HepG2 (cell line): Measurements from ENCODE around the gene SERINC2. TPM values are rescaled to one million over a fixed set of nuclear protein-coding genes. Genes with fewer than 3 reads are reported as not detected.
A peak's percentile ranks its signal among the peaks of the same experiment; 100 is the strongest.

Experiments used
- ADNP ChIP-seq: sonication (generic); formaldehyde crosslinking; IDR thresholded peaks from 2 replicates; pipeline ENCODE4 v1.4.0; 2020; ENCODE audit warnings: missing genetic modification reagents
- ARNTL ChIP-seq: sonication (generic); formaldehyde crosslinking; IDR thresholded peaks from 2 replicates; pipeline ENCODE4 v1.4.0; 2020; ENCODE audit warnings: mild to moderate bottlenecking, missing genetic modification reagents
- CAMTA2 ChIP-seq: sonication (generic); formaldehyde crosslinking; IDR thresholded peaks from 2 replicates; pipeline ENCODE4 v1.4.0; 2020; ENCODE audit warnings: mild to moderate bottlenecking, missing genetic modification reagents, borderline replicate concordance
- NR2C2 ChIP-seq: sonication (generic); formaldehyde crosslinking; IDR thresholded peaks from 2 replicates; pipeline ENCODE4 v1.4.0; 2020; ENCODE audit warnings: missing genetic modification reagents, mild to moderate bottlenecking, moderate library complexity, borderline replicate concordance
- PHF21A ChIP-seq: sonication (generic); formaldehyde crosslinking; IDR thresholded peaks from 2 replicates; pipeline ENCODE4 v1.5.0; 2020; ENCODE audit warnings: mild to moderate bottlenecking, missing genetic modification reagents
- RBFOX2 ChIP-seq: fragments of 200-400 bp; formaldehyde crosslinking; IDR thresholded peaks from 2 replicates; pipeline ENCODE4 v1.6.1; 2017; ENCODE audit warnings: low read depth, mild to moderate bottlenecking, low read length
- YEATS4 ChIP-seq: sonication (generic); formaldehyde crosslinking; IDR thresholded peaks from 2 replicates; pipeline ENCODE4 v1.4.0; 2020; ENCODE audit warnings: missing genetic modification reagents, borderline replicate concordance
- ZBTB10 ChIP-seq: sonication (generic); formaldehyde crosslinking; IDR thresholded peaks from 2 replicates; pipeline ENCODE4 v1.4.0; 2020; ENCODE audit warnings: missing genetic modification reagents, borderline replicate concordance
- ZBTB20 ChIP-seq: sonication (generic); formaldehyde crosslinking; IDR thresholded peaks from 2 replicates; pipeline ENCODE4 v1.8.1; 2023; ENCODE audit warnings: missing genetic modification reagents, low read depth, mild to moderate bottlenecking, borderline replicate concordance
- ZC3H13 ChIP-seq: sonication (generic); formaldehyde crosslinking; IDR thresholded peaks from 2 replicates; pipeline ENCODE4 v1.8.1; 2023; ENCODE audit warnings: mild to moderate bottlenecking, missing genetic modification reagents, moderate library complexity
- ZFP62 ChIP-seq: sonication (generic); formaldehyde crosslinking; IDR thresholded peaks from 2 replicates; pipeline ENCODE4 v1.4.0; 2020; ENCODE audit warnings: missing genetic modification reagents
- ZNF251 ChIP-seq: sonication (generic); formaldehyde crosslinking; IDR thresholded peaks from 2 replicates; pipeline ENCODE4 v1.9.0; 2021; ENCODE audit warnings: mild to moderate bottlenecking, missing genetic modification reagents
- ZNF253 ChIP-seq: sonication (generic); formaldehyde crosslinking; IDR thresholded peaks from 2 replicates; pipeline ENCODE4 v1.8.0; 2022; ENCODE audit warnings: mild to moderate bottlenecking, missing genetic modification reagents, borderline replicate concordance
- ZNF337 ChIP-seq: sonication (generic); formaldehyde crosslinking; IDR thresholded peaks from 2 replicates; pipeline ENCODE4 v1.5.1; 2020; ENCODE audit warnings: missing genetic modification reagents, low read depth, mild to moderate bottlenecking, borderline replicate concordance
- ZNF34 ChIP-seq: sonication (generic); formaldehyde crosslinking; IDR thresholded peaks from 2 replicates; pipeline ENCODE4 v1.4.0; 2020; ENCODE audit warnings: mild to moderate bottlenecking, missing genetic modification reagents, borderline replicate concordance
- ZNF362 ChIP-seq: sonication (generic); formaldehyde crosslinking; IDR thresholded peaks from 2 replicates; pipeline ENCODE4 v1.4.0; 2020; ENCODE audit warnings: missing genetic modification reagents, mild to moderate bottlenecking, borderline replicate concordance
- ZNF367 ChIP-seq: sonication (generic); formaldehyde crosslinking; IDR thresholded peaks from 2 replicates; pipeline ENCODE4 v1.4.0; 2020; ENCODE audit warnings: missing genetic modification reagents, borderline replicate concordance
- ZNF558 ChIP-seq: sonication (generic); formaldehyde crosslinking; IDR thresholded peaks from 2 replicates; pipeline ENCODE4 v1.9.0; 2022; ENCODE audit warnings: mild to moderate bottlenecking, missing genetic modification reagents, borderline replicate concordance
- ZNF598 ChIP-seq: sonication (generic); formaldehyde crosslinking; IDR thresholded peaks from 2 replicates; pipeline ENCODE4 v1.5.1; 2020; ENCODE audit warnings: mild to moderate bottlenecking, missing genetic modification reagents, borderline replicate concordance
- ZNF784 ChIP-seq: sonication (generic); formaldehyde crosslinking; IDR thresholded peaks from 2 replicates; pipeline ENCODE4 v1.5.1; 2020; ENCODE audit warnings: missing genetic modification reagents, mild to moderate bottlenecking, borderline replicate concordance
- ZSCAN25 ChIP-seq: sonication (generic); formaldehyde crosslinking; IDR thresholded peaks from 2 replicates; pipeline ENCODE4 v1.8.0; 2022; ENCODE audit warnings: mild to moderate bottlenecking, missing genetic modification reagents
- ZSCAN29 ChIP-seq: sonication (generic); formaldehyde crosslinking; conservative IDR thresholded peaks from 2 replicates; pipeline ENCODE4 v1.4.0; 2020; ENCODE audit warnings: mild to moderate bottlenecking, missing genetic modification reagents
- polyA plus RNA-seq, 8 experiments: library from polyadenylated mRNA; depleted of rRNA in 3 of 8; stranded (reverse) in 7 of 8; unstranded in 1 of 8; fragments of >200 nt; fragmentation: Illumina TruSeq in 4 of 8; extraction: Trizol in 4 of 8; gene quantifications; 2 replicates each; pipeline versions ENCODE4 v1.2.1 to v1.2.3, GENCODE V29; 2011 to 2016; ENCODE audit warnings: low read depth in 4 of 8, missing spikeins in 1 of 8, mixed read lengths in 1 of 8; ENCODE audit not compliant: insufficient read depth in 1 of 8
- total RNA-seq, 5 experiments: library from RNA; depleted of rRNA; stranded (reverse); fragments of >200 nt; fragmentation: Illumina TruSeq; extraction: Trizol; gene quantifications; 2 replicates each; pipeline ENCODE4 v1.2.3, GENCODE V29; 2016; ENCODE audit warnings: low read depth in 1 of 5

Gene SERINC2
- total and polyA plus RNA-seq, 2 of the 13 experiments (the other 11 are each of a cell fraction or from before 2014, with no cell fraction given): 4.8 to 126 TPM

DNA sequence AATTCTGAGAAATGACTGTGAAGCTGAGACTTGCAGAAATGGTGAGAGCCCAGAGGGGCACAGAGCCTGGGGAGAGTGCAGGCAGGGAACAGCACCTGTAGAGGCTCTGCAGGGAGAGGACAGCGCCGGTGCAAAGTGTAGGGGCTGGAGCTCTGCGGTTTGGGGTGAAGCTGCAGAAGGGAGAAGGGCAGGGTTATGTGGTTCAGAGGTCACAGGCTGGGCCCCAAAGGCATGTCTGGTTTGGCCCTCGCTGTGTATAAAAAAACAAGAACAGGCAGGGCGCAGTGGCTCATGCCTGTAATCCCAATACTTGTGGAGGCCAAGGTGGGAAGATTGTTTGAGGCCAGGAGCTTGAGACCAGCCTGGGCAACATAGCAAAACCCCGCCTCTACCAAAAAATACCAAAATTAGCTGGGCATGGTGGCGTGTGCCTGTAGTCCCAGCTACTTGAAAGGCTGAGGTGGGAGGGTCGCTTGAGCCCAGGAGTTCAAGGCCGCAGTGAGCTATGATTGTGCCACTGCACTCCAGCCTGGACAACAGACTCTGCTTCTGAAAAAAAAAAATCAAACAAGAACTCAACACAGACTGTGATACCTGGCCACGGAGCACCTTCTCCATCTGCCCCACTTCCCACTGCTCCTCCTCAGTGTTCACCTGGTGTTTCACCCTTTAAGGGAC is 29.1 kb downstream of the SERINC2 start (continued):
- TF ChIP-seq ZNF362 (CRISPR knock-in tag): peak; percentile 99
- peak; percentile 83 for TF ChIP-seq ZSCAN25 (CRISPR knock-in tag)
- no peak; the same call in none of the 2 replicates for TF ChIP-seq PHF21A (CRISPR knock-in tag)
- no peak for TF ChIP-seq ZNF34 (CRISPR knock-in tag)
- TF ChIP-seq ZNF253: no peak
- TF ChIP-seq CAMTA2 (CRISPR knock-in tag): no peak
- peak; percentile 44; the same call in 1 of the 2 replicates for TF ChIP-seq RBFOX2
- TF ChIP-seq NR2C2 (CRISPR knock-in tag): peak; percentile 84
- no peak for TF ChIP-seq ZNF337 (CRISPR knock-in tag)
- no peak for TF ChIP-seq ZFP62
- no peak for TF ChIP-seq ZSCAN29 (CRISPR knock-in tag)
- no peak; the same call in 1 of the 2 replicates for TF ChIP-seq YEATS4 (CRISPR knock-in tag)
- TF ChIP-seq ADNP (CRISPR knock-in tag): no peak
- no peak for TF ChIP-seq ZBTB10 (CRISPR knock-in tag)
- TF ChIP-seq ZNF784 (CRISPR knock-in tag): 0 out of 2 replicates have a peak, but pooled peaks have one; percentile 29
- no peak for TF ChIP-seq ZNF558 (CRISPR knock-in tag)
- TF ChIP-seq ZNF598 (CRISPR knock-in tag): no peak
- no peak for TF ChIP-seq ZNF251 (CRISPR knock-in tag)
- TF ChIP-seq ZNF367 (CRISPR knock-in tag): no peak
- TF ChIP-seq ARNTL: peak; percentile 60
- no peak for TF ChIP-seq ZC3H13 (CRISPR knock-in tag)
- 0 out of 2 replicates have a peak, but pooled peaks have one; percentile 42 for TF ChIP-seq ZBTB20 (CRISPR knock-in tag)
